AG09319 (cell line): ENCODE measurements around the gene PLCL2.

Experiments used
- DNase-seq: peaks from one replicate; pipeline ENCODE4 v3.0.0-alpha.2; 2010; ENCODE audit warnings: low read depth; ENCODE audit errors: extremely low read depth
- TF ChIP-seq, protein P1 (sequence below): IDR thresholded peaks from 2 replicates; pipeline ENCODE4 v1.5.1; 2011; ENCODE audit warnings: low read depth, mild to moderate bottlenecking, inconsistent platforms, low read length, moderate library complexity

Gene PLCL2

DNA sequence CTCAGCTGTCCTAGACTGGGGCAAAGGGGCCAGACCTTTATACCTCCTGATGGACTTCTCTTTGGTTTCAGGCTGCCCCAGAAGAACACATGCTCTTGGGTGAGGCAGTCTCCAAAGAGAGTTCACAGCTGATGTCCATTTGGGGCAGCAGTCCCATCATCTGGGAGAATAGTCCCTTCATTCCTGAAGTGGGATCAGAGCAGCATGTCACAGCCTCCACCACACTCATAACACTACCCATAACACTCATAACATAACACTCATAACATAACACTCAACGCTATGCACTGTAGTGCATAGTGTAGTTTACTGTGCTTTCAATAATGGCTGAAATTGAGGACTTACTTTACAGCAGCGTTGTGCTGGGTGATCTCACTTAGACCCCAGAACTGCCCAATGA lies 36.7 kb upstream of the PLCL2 start:
- TF ChIP-seq, protein P1, sequence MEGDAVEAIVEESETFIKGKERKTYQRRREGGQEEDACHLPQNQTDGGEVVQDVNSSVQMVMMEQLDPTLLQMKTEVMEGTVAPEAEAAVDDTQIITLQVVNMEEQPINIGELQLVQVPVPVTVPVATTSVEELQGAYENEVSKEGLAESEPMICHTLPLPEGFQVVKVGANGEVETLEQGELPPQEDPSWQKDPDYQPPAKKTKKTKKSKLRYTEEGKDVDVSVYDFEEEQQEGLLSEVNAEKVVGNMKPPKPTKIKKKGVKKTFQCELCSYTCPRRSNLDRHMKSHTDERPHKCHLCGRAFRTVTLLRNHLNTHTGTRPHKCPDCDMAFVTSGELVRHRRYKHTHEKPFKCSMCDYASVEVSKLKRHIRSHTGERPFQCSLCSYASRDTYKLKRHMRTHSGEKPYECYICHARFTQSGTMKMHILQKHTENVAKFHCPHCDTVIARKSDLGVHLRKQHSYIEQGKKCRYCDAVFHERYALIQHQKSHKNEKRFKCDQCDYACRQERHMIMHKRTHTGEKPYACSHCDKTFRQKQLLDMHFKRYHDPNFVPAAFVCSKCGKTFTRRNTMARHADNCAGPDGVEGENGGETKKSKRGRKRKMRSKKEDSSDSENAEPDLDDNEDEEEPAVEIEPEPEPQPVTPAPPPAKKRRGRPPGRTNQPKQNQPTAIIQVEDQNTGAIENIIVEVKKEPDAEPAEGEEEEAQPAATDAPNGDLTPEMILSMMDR: no peak
- DNase-seq: no peak

DNA sequence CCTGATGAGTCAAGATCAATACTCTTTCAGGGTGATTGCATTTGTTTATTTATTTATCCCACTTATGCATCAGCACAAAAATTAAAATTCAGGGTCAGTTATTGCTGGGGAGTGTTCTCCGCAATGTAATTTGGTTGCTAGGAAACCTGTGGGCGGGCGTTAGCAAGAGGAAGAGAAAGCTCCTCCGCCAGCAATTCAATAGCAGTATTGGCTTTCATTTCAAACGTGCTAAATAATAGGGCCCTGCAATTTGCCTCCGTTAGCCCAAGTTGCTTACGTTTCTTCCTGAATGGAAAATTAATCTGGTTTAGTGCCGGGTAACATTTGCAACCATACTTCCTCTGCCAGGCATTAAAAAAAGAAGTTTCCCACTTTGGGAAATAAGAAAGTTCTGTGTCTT lies 35.5 kb upstream of the PLCL2 start:
- DNase-seq: peak; percentile 36

DNA sequence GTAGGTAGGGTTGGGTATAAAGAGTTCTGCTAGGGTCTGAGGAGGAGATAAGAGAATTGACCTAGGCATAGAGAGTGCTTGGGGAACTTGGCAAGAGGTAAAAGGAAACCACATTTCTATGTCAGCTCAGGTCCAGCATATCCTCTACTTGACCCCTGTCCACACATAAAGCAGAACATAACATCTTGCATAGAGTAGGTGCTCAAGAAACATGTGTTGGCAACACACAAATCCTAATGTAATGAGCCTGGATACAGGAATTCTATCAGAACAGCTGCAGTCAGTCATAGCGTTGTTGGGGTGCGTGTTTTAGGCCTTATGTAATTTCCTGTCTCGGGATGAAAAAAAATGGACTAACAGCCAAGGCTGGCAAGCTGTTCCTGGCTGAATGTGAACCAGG lies 35.0 kb upstream of the PLCL2 start:
- TF ChIP-seq, protein P1: no peak
- DNase-seq: peak; percentile 25

More for the DNA sequence above, 35.5 kb upstream of the PLCL2 start:
- TF ChIP-seq, protein P1: no peak

DNA sequence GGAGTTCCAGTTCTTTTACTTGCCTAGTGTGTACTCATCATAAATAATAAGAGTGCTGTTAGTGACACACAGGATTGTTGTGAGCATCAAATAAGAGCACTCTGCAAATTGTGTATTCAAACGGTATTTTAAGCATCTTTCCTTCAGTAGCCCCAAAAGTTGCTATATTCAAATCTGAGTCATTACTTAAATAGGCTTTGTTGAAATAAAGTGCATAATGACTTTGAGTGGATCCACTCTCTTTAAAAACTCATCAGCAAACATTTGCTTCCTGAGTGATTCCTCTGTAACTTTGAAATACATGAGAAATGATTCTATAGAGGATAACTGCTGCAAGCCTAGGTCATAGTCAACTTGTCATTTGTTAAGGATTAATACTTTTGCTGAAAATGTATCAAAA lies 29.3 kb upstream of the PLCL2 start:
- TF ChIP-seq, protein P1: no peak
- DNase-seq: no peak

DNA sequence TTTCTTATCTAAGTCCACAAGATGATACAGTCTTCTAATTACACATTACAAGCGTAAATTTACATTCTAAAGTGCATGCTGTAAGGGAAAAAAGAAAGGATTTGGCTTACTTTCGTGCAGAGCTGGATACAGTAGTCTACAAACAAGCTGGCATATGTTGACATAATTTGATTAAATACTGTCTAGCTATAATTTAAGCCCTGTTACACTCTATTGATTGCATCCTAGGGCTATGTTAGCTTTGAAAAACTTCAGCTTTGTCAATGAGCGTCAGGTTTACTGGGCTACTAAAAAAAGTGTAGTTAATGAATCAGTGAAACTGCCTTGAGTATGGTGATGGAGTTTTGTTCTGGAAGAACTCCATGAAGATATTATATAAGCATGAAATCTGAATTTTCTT lies 24.5 kb upstream of the PLCL2 start:
- TF ChIP-seq, protein P1: no peak
- DNase-seq: no peak

DNA sequence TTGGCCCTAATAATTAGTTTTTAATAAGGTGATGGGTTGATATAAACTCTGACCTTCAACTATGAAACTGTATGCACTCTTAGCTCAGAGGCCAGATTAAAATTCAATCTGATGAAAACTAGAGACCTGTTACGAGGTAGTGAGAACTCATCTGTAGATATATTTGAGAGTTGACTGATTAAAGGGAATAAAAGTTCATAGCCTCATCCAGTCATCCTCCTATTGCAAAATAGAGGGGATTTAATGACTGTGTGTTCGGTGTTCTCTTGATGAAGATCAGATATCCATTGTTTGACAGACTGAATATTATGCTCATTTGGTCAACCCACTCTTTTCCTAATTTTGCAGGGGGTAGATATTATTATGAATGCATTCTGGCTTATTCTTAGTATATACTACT lies 23.3 kb upstream of the PLCL2 start:
- no peak for DNase-seq
- TF ChIP-seq, protein P1: no peak

DNA sequence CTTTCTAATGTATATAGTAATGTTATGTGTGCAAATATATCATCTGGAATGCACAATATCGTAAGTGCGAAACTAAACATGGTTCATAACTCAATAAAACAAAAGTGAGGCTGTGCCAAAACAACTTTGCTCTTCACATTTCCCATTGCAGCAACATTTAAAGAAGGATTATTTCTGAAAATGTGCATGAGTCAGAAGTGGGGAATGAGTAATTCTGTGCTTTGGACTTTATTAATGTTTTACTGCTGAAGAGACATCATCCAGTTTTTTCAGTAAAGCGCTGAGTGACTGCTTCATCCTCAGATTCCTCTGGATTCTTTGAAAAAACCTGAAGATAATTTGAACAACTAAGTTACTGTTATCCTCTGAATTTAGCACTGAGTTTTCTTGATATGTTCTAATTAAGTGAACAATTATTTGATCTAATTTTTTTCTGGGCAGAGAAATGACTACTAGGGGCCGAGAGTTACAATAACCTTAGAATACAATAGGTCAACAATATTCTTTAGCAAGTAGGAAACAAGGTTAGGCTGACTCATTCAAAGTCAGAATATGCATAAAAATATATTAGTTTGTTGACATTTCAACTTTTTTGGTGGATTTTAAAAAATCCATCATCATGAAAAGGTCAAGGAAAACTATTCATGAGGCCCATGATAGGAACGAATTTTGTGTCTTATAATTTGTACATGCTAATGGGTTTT lies 20.0 kb upstream of the PLCL2 start:
- DNase-seq: no peak
- TF ChIP-seq, protein P1: no peak
